Amniotic epithelial cell (primary cell): ENCODE data around the gene GLRX3.
"Not testable (repeated sequence)": the region's sequence is repeated elsewhere in the genome, so short reads cannot be mapped to it uniquely, and the experiment has no call there.

Experiments
- DNase-seq: peaks from one replicate; pipeline ENCODE4 v3.0.0-alpha.2; 2010; ENCODE audit warnings: low read depth

GLRX3 gene

GRCh38 chr10:130136226-130137089 lies at the start of gene GLRX3:
Gene GLRX3, plus strand, starts transcription at chr10:130136391. Its CDS starts 30 bp downstream, at chr10:130136421.
- peak; percentile 65 for DNase-seq

GRCh38 chr10:130090565-130090964 lies 45.6 kb upstream of the GLRX3 start:
- DNase-seq, result not testable (repeated sequence)

DNA sequence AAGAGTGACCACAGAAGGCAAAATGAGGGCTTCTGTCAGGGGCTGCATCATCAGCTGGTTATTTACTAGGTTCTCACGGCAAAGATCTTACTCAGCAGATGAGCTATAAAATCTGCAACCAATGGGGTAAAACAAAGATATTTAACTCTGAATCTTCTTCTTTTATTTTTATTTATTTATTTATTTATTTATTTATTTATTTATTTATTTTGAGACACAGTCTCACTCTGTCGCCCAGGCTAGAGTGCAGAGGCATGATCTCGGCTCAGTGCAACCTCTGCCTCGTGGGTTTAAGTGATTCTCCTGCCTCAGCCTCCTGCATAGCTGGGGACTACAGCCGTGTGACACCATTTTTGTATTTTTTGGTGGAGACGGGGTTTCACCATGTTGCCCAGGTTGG lies 36.8 kb upstream of the GLRX3 start:
- no peak for DNase-seq

GRCh38 chr10:130105724-130106123 lies 30.5 kb upstream of the GLRX3 start:
- DNase-seq, result no peak

- not testable (repeated sequence) for DNase-seq
Observed at GRCh38 chr10:130108146-130108545, 28.0 kb upstream of the GLRX3 start.

DNA sequence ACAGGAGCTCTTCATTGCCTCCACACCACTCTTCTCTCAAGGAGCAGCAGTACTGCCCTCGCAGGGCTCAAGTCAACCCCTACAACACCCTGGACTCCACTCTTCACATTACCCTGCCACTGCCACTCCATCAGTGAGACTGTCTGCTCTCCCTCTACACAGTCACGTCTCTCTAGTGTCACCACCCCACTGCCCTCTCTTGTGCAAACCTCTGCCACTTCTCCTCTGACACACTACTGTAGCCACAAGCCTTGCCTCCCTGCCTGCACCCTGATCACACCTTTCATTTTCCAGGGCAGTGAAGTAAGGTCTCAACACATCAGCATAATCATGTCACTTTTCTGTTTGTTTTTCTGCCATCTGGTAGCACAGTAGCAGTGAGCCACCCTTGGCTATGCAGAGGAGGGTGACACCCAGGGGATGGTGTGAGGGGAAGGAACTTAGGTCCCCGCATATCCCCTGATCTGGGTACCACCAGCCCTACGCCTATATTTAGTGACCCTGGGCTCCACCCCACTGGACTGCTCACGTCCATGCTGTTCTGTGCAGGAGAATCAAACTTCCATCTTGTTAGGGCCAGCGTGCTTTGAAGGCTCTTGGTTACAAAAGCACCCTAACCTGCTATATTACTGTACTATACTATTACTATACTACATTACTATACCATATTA lies 27.1 kb upstream of the GLRX3 start:
- DNase-seq, result no peak

GRCh38 chr10:130109796-130110245 lies 26.4 kb upstream of the GLRX3 start:
- peak; percentile 79 for DNase-seq

- DNase-seq, result peak; percentile 96
Observed at GRCh38 chr10:130110246-130111112, 25.7 kb upstream of the GLRX3 start, which contains the start of gene C10orf143. Gene C10orf143, minus strand, starts transcription at chr10:130110830. Its CDS starts 58 bp downstream, at chr10:130110772.

DNA sequence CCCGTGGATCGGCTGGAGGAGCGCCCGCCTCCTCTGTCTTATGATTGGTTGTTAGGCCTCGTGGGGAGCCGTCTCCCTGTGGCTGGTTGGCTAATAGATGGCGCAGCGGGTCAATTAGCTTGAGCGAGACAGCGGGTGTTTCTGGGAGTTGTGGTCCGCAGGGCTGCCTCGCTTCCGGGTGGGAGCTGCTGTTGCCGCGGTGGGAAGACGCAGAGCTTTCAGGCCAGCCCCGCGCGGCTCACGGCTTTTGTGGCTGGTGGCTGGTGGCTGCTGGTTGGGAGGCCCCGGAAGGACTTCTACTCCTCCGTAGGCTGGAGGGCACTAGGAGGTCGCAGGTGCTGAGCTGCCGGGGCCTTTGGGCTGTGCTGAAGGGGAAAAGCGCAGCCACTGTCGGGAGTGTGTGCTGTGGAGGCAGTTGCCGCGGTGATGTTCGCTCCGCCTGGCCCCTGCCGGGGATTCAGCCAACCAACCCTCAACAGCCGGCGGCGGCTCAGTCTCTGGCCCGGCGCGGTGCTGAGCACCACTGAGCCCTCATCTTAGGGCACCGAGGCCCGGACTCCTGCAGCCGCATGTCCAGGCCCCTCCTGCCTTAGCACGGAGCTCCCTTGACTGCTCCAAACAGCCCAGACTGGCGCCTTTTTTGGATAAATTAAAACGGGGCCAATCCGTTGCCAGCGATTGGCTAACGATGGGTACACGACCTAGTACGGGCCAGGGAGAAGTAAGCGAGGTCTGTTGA lies 24.9 kb upstream of the GLRX3 start:
- peak; percentile 97 for DNase-seq

GRCh38 chr10:130111852-130112180 lies 24.4 kb upstream of the GLRX3 start:
- no peak for DNase-seq

DNA sequence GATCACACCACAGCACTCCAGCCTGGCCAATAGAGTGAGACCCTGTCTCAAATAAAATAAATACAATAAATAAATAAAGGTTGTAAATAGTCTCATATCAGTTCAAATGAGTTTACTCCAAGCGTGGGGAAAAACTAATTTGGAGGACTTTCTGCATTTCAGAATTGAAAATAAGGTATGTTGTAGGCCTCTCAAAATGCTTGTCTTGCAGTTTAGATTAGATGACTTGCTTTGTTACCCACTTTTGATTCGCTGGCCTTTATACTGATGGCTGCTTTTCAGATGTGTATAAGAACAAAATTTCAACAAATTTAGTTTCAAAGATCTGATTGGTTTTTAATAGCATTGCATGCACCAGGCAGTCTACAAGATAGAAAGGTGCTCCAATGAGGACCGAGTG lies 23.4 kb upstream of the GLRX3 start:
- DNase-seq, result no peak

GRCh38 chr10:130116942-130117341 lies 19.2 kb upstream of the GLRX3 start:
- DNase-seq, result not testable (repeated sequence)

- not testable (repeated sequence) for DNase-seq
Observed at GRCh38 chr10:130117535-130117934, 18.7 kb upstream of the GLRX3 start.

- no peak for DNase-seq
Observed at GRCh38 chr10:130121486-130122079, 14.6 kb upstream of the GLRX3 start.

DNA sequence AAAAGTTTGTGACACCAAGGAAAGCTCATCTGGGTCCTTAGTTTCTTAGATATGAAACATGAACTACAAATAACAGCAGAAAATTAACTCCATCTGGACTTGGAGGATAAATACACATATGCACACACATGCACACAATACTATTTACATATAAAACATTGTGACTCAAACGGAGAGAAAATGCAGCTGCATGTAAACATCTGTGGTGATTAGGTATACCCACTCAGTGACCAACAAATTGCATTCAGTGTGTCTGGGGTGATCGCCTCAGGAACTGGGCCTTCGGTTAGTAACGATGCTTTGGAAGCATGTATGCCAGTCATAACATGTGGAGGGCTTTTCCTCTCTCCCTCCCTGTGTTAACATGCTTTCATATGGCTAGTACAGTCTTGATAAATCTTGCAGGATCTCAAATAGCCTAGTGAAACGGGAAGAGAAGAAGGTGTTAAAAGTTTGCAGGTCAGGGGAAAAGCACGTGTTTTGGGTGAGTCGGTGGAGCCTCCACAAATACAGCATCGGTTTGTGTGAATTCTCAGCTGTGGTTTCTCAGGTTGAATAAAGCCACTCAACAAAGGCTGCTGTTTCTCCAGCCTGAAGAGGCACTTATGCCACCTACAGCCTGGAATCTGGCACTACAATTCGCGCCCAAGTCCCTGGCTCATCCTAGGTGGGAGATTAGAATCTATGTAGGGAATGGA lies 8.7 kb upstream of the GLRX3 start:
- peak; percentile 69 for DNase-seq

- DNase-seq, result no peak
Observed at GRCh38 chr10:130128062-130128781, 8.0 kb upstream of the GLRX3 start.

DNA sequence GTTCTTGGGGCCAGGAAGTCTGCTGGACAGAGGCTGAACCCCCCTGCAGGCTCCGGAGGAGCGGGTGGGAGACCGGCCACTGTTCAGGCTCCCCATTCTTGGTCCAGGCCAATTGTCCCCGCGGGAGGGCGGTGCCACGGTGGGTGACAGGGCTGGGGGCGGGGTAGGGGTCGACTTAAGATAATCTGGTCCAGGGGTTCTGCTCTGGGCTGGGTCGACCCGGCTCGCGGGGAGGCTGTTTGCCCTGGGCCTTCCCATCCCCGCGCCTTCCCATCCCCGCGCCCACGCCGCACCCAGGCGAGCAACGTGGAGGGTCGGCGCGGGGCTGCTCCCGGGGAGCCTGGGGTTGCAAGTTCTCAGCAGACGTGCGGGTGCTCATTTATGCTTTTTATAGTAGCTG lies 7.3 kb upstream of the GLRX3 start:
- DNase-seq, result no peak

DNA sequence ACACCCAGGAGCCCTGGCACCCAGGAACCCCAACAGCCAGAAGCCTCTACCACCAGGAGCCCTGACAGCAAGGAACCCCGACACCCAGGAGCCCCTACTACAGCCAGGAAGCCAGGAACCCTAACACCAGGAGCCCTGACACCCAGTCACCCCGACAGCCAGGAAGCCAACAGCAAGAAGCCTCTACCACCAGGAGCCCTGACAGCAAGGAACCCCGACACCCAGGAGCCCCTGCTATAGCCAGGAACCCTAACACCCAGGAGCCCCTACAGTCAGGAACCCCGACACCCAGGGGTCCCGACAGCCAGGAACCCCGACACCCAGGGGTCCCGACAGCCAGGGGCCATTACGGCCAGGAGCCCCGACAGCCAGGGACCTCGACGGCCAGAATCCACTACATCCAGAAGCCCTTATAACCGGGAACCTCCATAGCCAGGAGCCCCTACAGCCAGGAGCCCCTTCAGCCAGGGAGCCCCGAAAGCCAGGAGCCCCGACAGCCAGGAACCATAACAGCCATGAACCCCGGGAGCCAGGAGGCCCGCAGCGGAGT lies 440 bp upstream of the GLRX3 start:
- no peak for DNase-seq

- DNase-seq, result peak; percentile 49
Observed at GRCh38 chr10:130137090-130137448, 878 bp downstream of the GLRX3 start.
